Measurements from ENCODE around the gene TRIM27. TPM values are rescaled to one million over a fixed set of nuclear protein-coding genes. Genes with fewer than 3 reads are reported as not detected.

TRIM27 gene
- total and polyA plus RNA-seq, 10 of the 15 experiments (the other 5 are each of a cell fraction or from before 2014, with no cell fraction given) = 18.5 to 74.7 (median 58.0) TPM

- TF ChIP-seq BCL3 (IDR thresholded peaks at IDR 0.05; ENCODE audit: borderline replicate concordance, insufficient read depth, low read depth, low read length, poor library complexity, severe bottlenecking) (no peak), SPI1 (IDR thresholded peaks at IDR 0.05; ENCODE audit: borderline replicate concordance, insufficient read depth, low read depth, low read length) (no peak), IRF3 (IDR thresholded peaks at IDR 0.05) (no peak), CEBPB (IDR thresholded peaks at IDR 0.05; ENCODE audit: borderline replicate concordance in 1 of 2, low read depth in 2 of 2, low read length in 2 of 2) (no peak), BMI1 (IDR thresholded peaks at IDR 0.05; ENCODE audit: borderline replicate concordance) (no peak), TCF7 (IDR thresholded peaks at IDR 0.05; ENCODE audit: borderline replicate concordance) (no peak), RB1 (IDR thresholded peaks at IDR 0.05; ENCODE audit: borderline replicate concordance) (no peak), BCLAF1 (IDR thresholded peaks at IDR 0.05) (no peak), SKIL (IDR thresholded peaks at IDR 0.05; ENCODE audit: low read depth, poor library complexity, severe bottlenecking) (no peak)
- POLR2A ChIA-PET = no interaction called here
- FAIRE-seq (no peak), DNase-seq (ENCODE audit: low read depth, low spot score) (no peak), ATAC-seq (no peak)
- SMC1A ChIA-PET (ENCODE audit: uncharacterized antibody, unreplicated experiment) = no interaction called here
- Histone ChIP-seq H3K4me1 (ENCODE audit: control insufficient read depth, insufficient read depth, low read length) (no peaks in the 10 kb centered on the region), H3K36me3 (ENCODE audit: control insufficient read depth in 2 of 2, insufficient read depth in 2 of 2, low read length in 1 of 2) (peaks cover 16 to 24% of the 10 kb centered on the region in 2 experiments), H3K4me2 (ENCODE audit: control insufficient read depth, insufficient read depth) (no peak overlapping the region), H3K9me3 (replicated peaks; ENCODE audit: control insufficient read depth, insufficient read depth, low read length) (no peaks in the 10 kb centered on the region), H3K4me3 (no peak overlapping the region), H2AFZ (ENCODE audit: control insufficient read depth, low read depth, low read length) (no peak overlapping the region), H3K79me2 (ENCODE audit: control insufficient read depth, insufficient read depth, low read length) (no peaks in the 10 kb centered on the region), H3K27me3 (replicated peaks in 1 of 2; ENCODE audit: control insufficient read depth in 2 of 2, insufficient read depth in 2 of 2, low read length in 1 of 2) (no peaks in the 10 kb centered on the region), H4K20me1 (ENCODE audit: control insufficient read depth, insufficient read depth) (no peaks in the 10 kb centered on the region), H3K9ac (ENCODE audit: control insufficient read depth, insufficient read depth, low read length) (no peak overlapping the region), H3K27ac (ENCODE audit: control insufficient read depth, insufficient read depth) (no peak overlapping the region)
- BruUV-seq (replicated peaks) = no TSS peak
- in situ Hi-C loops (cut with MboI) = no loop called here
- intact Hi-C loops (cut with micrococcal nuclease; ENCODE audit: unreplicated experiment) = no loop called here
- RAD21 ChIA-PET (ENCODE audit: unreplicated experiment) = no interaction called here
- 100% methylated on average over 5 of the region's 5 CpGs for WGBS (ENCODE audit: insufficient coverage, insufficient replicate concordance, low lambda C conversion rate, missing lambda C conversion rate)
- CTCF ChIA-PET = no interaction called here
These were observed 20.1 kb downstream of the TRIM27 start for GRCh38 chr6:28903686-28904085.
